ENCODE measurements around the gene ADGRD1.

ADGRD1 gene

DNA sequence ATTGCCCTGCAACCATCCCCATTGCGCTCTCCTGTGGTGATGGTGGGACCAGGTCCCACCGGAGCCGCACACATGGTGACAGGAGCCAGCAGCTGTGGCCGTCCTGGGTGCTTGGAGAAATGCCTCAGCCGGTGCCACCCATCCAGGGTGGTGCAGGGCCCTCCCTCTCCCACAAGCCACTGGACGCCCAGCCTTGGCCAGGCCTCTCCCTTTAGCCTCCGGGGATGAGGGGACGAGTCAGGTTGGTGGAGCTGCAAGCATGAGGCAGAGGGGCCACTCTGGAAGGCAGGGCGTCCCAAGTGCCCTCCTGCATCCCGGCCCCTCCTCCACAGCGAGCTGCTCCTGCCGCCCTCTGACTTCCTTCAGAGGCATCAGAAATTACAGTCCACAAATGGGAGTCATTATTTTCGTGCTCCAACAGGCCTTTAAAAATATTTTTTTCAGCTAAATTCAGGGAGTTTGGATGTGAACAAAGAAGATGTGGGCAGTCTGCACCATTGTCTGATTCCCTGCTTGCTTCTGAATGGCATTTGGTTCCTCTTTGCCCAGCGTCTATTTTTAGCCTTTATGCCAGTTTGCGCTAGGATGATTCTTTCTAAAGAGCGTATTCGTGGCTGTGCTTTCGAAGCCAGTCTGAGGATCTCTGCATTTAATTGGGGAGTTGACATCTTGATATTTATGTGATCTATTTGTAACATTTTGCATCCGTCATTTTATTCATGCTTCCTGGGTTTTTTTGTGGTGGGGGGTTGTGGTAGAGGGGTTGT is 189.4 kb downstream of the ADGRD1 start:
- DNase-seq, result no peak

DNA sequence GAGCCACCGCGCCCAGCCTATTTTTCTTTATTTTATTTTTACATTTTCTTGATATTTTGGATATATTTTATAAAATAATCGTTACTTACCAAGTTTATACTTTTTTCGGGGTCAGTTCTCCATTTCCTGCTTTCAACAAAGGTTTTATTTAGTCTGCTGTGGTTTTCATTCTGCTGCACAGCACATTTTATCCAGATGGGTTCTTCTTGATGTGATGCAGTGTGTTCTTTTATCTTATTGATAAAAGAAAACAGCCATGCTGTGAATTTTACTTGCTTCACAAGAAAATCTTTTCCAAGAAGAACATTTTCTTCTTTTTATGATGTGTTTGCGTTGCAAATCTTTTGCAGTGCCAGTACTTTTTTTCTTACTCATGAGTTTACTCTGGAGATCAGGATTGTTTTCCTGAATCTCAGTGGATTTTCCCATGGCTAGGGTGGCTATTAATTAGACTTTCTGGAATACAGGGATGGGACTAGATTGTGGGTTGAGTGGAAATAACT is 192.5 kb downstream of the ADGRD1 start:
- no peak for DNase-seq

DNA sequence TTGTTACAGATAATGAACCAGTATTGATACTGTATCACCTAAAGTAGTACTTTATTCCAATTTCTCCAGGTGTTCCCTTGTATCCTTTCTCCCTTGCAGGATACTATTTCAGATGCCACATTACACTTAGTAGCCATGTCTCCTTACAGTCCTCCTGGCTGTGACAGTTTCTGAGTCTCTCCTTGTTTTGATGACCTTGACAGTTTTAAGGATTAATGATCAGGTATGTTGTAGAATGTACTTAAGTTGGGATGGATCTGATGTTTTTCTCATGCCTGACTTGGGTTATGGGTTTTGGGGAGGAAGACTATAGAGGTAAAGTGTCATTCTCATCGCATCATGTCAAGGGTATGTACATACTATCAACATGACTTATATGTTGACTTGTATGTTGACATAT is 193.6 kb downstream of the ADGRD1 start:
- DNase-seq, result no peak

DNA sequence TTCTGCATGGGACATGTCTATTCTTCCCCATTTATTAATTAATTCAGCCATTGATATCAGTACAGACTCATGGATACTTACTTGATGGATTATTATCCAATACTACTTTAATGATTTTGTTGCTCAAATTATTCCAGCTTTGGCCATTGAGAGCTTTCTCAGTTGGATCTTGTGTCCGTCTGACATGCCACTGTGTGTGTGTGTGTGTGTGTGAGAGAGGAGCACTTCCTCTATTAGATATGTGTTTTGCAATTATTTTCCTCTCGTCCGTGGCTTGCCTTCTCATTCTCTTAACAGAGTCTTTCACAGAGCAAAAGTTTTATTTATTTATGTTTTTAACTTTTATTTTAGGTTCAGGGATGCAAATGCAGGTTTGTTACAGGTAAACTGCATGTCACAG is 194.2 kb downstream of the ADGRD1 start:
- DNase-seq, result no peak

DNA sequence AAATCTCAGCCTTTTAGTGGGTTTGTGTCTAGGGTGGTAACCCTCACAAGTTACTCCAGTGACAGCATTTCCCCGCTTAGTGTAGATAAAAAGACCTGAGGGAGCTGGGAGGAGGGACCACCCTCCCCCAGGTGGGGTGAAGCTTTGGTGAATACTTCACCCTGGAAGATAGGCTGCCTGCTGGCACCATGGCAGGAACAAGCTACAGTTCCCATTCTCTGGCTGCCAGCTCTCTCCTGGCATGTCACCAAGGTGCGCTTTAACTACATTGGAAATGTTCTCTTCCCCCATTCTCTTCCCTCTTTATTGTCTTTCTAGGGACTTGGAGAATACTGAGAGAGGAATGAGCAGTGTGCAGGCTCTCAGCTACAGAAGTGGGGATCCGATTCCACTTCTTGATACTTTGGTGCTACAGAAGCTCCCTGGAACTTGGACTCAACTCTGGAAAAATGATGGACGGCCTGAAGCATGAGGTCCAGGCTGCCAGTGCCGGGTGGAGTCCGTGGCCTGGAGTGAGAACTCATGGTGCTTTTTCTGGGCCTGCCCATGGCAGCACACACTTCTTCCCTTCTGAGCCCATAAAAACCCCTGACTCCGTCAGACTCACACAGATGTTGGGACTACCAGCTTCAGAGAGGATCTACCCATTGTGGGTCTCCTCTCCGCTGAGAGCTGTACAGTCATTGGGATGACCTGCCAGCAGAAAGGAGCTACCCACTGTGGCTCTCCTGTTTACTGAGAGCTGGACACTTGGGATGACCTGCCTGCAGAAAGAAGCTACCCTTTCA is 198.0 kb downstream of the ADGRD1 start:
- no peak for DNase-seq

DNA sequence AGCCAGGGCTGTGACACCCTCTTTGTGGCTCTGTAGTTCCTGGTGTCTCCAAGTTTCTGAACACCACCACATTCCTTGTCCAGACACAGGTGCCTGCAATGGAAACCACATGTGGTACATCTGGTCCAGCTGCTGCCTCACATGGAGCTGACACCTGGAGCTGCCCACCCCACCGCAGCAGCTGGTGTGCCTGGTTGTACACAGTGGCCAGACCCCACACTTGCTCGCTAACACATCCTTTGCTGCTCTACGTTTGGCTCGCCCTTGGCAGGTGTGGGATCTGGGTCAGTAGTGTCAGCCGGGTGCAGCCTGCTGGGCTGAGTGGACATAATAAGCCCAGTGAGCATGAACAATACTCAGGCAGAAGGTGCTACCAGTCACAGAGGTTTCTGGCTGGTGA is 198.9 kb downstream of the ADGRD1 start:
- no peak for DNase-seq

DNA sequence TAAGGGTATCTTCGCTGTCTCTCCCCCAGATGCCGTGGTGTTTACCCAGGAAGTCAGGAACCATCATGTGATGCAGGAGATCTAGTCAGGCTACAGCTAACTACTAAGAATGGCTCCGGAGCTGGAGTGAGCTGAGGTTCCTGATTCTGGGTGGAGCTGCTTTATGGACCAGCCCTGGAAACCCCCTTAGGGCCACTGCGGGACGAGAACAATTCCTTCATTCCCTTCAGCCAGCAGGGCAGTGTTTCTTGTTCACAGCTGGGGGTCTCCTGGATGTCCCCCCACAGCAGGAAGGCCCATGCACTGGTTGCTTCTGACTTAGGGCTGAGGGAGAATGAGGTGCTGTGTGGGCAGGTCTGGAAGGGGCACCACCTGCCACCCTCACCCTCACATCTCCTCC is 199.3 kb downstream of the ADGRD1 start:
- no peak for DNase-seq

DNA sequence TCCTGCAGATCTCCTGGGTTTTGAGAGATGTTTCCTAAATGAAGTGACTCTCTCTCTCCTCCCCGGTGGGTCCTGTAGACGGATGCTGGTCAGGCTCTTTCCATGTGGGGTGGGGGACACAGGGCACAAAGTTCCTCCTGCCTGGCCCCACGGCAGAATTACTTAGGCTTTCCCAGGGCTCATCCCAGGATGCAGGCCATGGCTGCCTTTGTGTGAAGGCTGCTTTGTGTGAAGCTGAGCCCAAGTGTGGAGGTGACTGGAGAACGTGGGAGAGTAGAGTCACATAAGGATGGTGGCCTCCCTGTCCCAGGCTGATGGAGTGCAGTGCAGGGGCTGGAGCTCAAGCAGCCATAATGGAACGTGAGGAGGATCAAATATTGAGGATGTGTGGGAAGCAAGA is 200.2 kb downstream of the ADGRD1 start:
- DNase-seq, result no peak

DNA sequence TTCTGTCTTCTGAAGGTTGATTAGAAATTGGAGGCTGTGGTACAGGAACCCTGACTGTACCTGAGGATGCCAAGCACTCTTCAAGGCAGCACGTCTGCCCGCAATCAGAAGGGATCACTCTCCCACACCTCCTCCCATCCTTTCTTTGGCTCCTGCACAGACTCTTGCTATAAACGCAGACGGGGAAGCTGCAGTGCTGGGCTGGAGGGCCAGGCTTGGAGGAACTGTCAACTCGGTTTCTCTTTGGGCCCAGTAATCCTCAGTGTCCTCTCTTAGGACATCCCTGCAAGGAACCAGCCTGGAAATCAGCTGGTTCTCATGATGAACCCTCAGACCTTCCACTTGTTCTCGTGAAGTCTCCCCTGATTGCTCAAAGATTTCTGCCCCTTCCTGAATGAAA is 201.4 kb downstream of the ADGRD1 start:
- no peak for DNase-seq

DNA sequence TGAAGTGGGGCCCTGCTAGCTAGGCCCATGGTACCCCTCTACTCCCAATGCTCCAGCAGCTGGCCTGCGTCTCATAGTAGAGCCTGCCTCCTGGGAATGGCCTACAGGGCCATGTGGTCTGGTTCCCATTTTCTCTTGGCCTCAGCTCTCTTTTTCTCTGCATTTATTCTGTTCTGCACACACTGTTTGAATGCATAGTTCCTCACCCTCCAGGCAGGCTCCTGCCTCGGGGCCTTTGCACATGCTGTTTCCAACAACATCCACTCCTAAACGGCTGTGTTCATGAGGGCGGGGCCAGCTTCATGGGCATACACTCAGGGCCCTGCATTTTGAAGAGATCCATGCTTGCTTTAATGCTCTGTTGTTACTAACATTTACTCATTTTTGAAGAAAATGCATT is 204.0 kb downstream of the ADGRD1 start:
- no peak for DNase-seq

DNA sequence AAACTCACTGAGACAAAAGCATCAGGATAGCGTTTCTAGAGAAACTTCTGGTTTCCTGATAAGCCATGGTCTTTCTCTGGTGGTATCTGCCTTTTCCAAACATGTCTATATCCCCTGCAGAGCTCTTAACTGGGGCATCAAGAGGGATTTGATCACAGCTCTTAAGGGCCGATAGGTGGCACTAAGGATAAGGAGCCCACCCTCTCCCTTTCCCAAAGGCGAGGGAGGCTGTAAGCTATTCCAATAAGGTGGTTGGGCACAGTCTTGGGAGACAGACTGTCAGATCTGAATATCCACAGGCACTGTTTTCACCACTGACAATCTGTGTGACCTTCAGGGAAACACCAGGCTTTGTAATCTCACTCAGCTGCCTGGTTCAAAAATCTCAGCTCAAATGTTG is 206.0 kb downstream of the ADGRD1 start:
- no peak for DNase-seq

DNA sequence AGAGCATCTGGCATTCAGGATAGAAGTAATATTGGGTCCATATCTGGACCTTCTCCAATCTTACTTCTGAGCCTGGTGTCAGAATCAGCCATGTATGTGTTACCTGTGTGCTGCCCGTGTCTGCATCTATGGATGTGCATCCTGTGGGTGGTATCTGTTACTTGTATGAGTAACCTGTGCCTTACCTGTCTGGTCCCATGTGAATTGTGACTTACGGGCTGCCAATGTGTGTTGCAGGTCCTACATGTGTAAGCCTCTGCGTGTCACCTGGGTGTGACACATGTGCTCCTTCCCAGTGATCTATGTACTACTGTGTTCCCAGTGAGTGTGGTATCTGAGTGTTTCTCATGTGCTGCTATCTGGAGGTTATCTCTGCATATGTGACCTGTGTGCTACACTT is 208.4 kb downstream of the ADGRD1 start:
- no peak for DNase-seq

DNA sequence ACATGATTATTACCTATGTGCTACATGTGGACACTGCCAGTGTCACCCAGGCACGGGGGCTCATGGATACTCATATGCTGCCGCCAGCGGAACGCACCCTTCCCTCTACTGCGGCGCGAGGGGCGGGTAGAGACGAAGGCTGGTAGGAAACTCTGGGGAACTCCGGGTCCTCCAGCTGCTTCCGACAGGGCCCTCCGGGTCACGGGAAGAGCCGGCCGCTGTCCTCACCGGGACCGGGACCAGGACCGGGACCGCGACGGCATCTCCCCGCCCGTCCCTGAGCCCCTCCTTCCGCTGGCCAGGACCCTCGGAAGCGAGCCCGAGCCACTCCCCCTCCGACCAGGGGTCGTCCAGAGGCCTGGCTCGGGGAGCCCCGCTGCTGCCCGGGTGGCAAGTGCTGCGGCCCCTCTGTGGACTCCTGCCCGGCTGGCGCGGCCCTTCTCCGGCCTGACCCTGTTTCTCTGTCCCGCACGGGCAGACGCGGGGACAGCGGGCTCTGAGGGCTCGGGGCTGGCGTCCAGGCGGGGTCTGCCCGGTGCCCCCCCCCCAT is 209.6 kb downstream of the ADGRD1 start:
- no peak for DNase-seq

DNA sequence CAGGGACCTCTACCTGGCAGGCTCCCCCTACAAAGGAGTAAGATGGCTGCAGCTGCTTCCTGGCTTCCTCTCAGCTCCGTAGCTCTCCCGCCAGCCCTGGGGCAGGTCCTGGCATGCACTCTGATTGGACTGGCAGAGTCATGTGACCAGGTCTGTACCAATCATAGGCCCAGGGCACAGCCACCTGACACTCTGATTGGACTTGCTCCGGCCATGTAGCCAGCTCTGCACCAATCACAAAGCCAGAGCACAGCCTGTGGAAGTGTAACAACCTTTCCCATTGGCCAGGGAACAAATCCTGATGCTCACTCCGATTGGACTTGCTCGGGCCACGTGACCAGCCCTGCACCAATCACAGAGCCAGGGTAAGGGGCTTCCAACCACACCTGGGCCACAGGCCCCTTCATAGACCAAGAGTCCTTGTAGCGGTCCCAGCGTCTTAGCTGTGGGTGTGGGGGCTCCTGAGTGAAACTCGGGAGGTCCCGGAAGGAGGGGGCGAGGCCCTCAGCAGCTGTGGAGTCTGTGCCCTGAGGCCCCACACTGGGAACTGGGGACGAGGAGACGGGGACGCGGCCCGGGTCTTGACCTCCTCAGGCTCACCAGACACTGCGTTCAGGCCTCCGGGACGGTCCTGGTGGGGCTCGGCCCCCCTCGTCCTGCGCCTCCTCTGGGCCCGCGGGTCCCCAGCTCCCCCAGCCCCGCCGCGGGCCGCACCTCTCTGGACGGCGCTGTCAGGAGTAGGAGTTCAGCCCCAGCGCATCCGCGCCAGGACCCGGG is 210.6 kb downstream of the ADGRD1 start:
- DNase-seq, result no peak

DNA sequence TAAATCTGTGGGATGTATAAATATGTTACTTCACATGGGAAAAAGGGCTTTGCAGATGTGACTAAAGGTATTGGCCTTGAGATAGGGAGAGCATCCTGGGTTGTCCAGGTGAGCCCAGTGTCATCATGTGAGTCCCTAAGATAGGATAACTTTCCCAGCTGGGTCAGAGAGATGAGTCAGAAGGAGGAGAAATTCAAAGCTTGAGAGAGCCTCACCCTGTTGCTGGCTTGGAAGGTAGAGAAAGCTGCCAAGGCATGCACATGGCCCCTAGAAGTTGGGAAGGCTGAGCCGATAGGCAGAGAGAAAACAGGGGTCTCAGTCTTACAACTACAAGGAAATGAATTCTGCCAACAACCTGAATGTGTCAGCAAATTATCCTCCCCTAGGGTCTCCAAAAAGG is 213.0 kb downstream of the ADGRD1 start:
- DNase-seq, result no peak

DNA sequence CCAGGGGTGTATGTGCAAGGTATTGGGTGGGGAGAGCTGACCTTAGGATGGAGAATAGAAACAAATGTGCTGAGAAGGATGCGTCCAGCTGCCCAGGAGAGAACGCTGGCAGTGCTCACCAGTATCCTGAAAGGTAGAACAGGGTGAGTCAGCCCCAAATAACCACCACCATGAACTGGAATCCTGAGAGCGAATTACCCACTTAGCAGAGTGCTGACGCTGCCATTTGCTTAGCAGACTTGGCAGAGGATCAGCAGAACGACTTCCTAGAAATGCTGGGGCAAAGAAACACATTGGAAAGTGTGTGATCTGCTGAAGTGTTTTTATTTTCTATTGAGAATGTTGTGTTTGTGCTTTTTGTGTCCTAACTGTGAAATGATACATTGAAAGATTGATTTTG is 213.6 kb downstream of the ADGRD1 start:
- peak; percentile 68 for DNase-seq

DNA sequence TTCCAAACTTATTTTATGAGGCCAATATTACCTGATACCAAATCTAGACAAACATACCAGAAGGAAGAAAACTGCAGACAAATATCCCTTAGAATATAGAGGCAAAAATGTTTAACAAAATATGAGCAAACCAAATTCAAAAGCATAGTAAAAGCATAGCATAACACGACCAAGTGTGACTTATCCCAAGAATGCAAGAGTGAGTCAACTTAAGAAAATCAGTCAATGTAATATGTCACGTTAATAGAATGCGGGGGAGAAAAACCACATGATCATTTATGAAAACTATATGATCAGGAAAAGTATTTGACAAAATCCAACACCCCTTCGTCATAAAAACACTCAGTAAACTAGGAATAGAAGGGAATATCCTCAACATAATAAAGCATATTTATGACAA is 217.3 kb downstream of the ADGRD1 start:
- no peak for DNase-seq

DNA sequence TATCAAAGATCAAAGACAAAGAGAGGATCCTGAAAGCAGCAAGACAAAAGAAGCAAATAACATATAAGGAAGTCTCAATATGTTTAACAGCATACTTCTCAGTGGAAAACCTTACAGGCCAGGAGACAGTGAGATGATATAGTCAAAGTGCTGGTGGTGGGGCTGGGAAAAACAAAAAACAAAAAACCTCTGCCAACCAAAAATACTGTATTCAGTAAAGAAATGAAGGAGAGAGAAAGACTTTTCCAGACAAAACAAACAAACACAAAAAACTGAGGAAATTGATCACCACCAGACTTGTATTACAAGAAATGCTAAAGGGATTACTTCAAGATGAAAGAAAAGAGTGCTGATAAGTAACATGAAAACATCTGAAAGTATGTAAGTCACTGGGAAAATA is 221.2 kb downstream of the ADGRD1 start:
- no peak for DNase-seq

DNA sequence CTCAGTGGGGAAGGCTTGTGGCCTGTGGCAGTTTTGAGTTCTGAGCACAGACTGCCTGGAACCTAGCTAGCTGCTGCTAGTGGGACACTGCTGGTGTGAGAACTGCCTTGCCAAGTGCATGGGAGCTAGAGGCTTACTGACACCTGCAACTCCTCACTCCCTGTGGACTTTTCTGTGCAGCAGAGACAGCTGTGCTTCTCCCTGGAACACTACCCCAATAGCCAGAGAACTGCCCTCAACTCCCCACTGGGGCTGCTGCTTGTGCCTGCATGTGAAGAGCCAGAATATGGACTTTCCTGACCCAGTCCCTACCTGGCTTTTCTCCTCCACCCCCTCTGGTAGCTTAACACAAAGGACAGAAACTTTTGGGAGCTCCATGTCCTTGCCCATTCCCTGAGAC is 222.6 kb downstream of the ADGRD1 start:
- no peak for DNase-seq

DNA sequence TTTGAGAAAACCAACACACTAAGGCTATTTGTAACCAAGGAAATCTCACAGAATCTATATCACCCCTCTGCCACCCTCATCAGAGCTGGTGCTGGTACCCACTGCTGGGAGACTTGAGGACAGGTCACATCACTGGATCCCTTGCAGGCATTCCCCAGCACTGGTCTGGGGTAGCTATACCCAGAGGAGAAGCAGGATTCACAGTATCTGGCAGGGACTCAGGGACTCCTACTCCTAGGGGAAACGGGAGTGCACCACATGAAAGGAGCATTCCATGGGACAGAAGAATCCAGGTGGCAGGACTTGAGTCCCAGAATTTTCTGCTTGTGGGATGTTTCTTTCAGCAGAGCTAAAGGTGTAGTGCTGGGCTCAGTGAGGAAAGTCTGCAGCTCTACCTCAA is 223.2 kb downstream of the ADGRD1 start:
- no peak for DNase-seq

DNA sequence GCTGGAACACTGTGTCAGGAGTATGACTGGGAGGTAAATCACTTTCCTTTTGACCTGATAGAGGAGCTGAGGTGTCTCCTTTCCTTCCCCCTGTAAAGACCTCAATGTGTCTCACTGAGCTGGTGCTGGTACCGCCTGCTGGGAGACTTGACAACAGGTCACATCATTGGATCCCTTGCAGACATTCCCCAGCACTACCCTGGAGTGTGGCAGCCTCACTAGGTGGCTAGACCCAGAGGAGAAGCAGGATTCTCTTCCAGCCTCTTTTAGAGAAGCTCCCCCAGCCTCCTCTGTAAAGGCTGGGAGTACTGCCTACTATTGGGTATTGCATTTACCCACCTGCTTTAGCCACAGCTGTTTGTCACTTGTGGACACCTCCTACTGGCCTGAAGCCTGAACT is 223.9 kb downstream of the ADGRD1 start:
- DNase-seq, result no peak

DNA sequence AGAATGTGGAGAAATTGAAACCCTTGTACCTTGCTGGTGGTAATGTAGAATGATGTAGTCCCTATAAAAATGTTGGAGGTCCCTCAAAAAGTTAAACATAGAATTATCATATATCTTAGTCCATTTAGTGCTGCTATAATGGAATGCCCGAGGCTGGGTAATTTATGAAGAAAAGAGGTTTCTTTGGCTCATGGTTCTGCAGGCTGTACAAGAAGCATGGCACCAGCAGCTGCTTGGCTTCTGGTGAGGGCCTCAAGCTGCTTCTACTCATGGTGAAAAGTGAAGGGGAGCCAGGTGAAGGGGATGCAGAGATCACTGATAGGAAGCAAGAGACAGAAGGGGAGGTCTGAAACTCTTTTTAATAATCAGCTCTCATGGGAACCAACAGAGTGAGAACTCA is 233.9 kb downstream of the ADGRD1 start:
- no peak for DNase-seq
